ENCODE measurements around the gene IRX2.

IRX2 gene

DNA sequence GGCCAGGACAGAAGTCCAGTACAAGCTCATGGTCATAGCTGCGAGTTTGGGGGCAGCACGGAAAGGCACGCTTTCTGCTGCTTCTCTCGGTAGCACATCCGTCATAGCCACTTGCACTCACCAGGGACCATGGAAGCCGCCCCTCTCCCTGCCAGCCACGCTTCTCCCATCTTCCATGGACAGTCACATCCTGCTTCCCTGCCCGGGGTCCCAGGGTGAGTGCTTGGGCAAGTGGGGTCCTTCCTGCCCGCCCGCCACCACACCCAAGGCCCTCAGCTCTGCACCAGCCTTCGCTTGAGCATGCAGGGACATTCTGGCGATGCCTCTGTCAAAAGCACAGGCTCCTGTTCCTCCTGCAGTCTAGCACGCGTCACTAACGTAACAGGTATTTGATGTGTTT, 13.1 kb upstream of the IRX2 start:
- POLR2A ChIA-PET = no interaction called here
- CTCF ChIA-PET = interaction anchor here (0.6 kb wide), 1 partner anchor 33 kb away, joined by 3 read pairs; no protein-coding TSS in a partner anchor

GRCh38 chr5:2763533-2763794, 12.0 kb upstream of the IRX2 start:
- H3K4me3 ChIP-seq (ENCODE audit: low read depth, low read length) = no peak overlapping the region
- POLR2A ChIA-PET = no interaction called here
- CTCF ChIA-PET = no interaction called here
- TF ChIP-seq, protein P1, sequence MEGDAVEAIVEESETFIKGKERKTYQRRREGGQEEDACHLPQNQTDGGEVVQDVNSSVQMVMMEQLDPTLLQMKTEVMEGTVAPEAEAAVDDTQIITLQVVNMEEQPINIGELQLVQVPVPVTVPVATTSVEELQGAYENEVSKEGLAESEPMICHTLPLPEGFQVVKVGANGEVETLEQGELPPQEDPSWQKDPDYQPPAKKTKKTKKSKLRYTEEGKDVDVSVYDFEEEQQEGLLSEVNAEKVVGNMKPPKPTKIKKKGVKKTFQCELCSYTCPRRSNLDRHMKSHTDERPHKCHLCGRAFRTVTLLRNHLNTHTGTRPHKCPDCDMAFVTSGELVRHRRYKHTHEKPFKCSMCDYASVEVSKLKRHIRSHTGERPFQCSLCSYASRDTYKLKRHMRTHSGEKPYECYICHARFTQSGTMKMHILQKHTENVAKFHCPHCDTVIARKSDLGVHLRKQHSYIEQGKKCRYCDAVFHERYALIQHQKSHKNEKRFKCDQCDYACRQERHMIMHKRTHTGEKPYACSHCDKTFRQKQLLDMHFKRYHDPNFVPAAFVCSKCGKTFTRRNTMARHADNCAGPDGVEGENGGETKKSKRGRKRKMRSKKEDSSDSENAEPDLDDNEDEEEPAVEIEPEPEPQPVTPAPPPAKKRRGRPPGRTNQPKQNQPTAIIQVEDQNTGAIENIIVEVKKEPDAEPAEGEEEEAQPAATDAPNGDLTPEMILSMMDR (IDR thresholded peaks at IDR 0.05; ENCODE audit: insufficient read depth, low read length, missing control alignments) = no peak
- DNase-seq (ENCODE audit: low read depth, low spot score) = no peak

More for the DNA sequence above, 13.1 kb upstream of the IRX2 start:
- H3K4me3 ChIP-seq (ENCODE audit: low read depth, low read length) = no peak overlapping the region
- TF ChIP-seq, protein P1 (IDR thresholded peaks at IDR 0.05; ENCODE audit: insufficient read depth, low read length, missing control alignments) = no peak
- DNase-seq (ENCODE audit: low read depth, low spot score) = no peak

DNA sequence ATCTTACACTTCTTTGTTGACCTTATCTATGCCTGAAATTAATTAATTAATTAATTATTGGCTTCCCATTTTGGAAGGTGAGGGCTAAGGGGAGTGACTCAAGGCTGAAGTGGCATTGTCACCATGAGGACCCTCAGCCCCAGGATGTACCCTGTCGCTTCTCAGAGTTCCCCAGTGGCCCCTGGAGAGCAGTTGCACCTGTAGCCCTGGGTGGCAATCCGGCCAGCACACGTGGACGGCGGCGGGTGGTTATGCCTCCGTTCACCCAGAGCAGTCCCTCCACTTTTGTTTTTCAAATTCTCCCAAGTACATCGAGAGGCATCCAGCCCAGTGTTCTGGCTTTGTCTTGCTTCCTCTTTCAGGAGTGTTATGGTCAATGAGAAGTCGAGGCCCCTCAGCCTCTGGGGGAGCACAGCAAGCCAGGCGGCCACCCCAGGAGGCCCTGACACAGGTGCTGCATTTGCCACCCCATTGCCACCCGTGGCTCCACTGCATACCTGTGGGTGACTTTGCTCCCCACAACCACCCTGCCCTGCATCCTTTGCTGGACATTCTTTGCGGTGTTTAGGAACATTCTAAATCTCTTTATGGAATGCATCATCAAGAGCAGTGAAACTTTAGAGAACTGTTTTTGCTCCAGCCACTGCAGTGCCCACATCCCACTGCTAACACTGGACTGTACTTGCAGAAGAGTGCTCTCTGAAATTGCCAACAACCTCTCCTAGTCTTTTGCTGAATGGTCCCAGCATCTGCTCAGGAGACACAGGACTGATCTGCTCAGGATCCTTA, 11.5 kb upstream of the IRX2 start:
- no peak overlapping the region for H3K4me3 ChIP-seq (ENCODE audit: low read depth, low read length)
- ChIA-PET CTCF (no interaction called here), POLR2A (no interaction called here)
- TF ChIP-seq, protein P1 (IDR thresholded peaks at IDR 0.05; ENCODE audit: insufficient read depth, low read length, missing control alignments) = no peak
- DNase-seq (ENCODE audit: low read depth, low spot score) = no peak

- POLR2A ChIA-PET = no interaction called here
These were observed 10.5 kb upstream of the IRX2 start for GRCh38 chr5:2761921-2762488.

GRCh38 chr5:2759696-2760461, 8.4 kb upstream of the IRX2 start:
- no peak overlapping the region for H3K4me3 ChIP-seq (ENCODE audit: low read depth, low read length)
- ChIA-PET CTCF (no interaction called here), POLR2A (no interaction called here)
- TF ChIP-seq, protein P1 (IDR thresholded peaks at IDR 0.05; ENCODE audit: insufficient read depth, low read length, missing control alignments) = no peak
- no peak for DNase-seq (ENCODE audit: low read depth, low spot score)

More at GRCh38 chr5:2761921-2762488, 10.5 kb upstream of the IRX2 start:
- H3K4me3 ChIP-seq (ENCODE audit: low read depth, low read length) = no peak overlapping the region
- CTCF ChIA-PET = no interaction called here
- DNase-seq (ENCODE audit: low read depth, low spot score) = no peak
- TF ChIP-seq, protein P1 (IDR thresholded peaks at IDR 0.05; ENCODE audit: insufficient read depth, low read length, missing control alignments) = no peak

- TF ChIP-seq, protein P1 (IDR thresholded peaks at IDR 0.05; ENCODE audit: insufficient read depth, low read length, missing control alignments) = no peak
- H3K4me3 ChIP-seq (ENCODE audit: low read depth, low read length) = no peak overlapping the region
- ChIA-PET POLR2A (no interaction called here), CTCF (no interaction called here)
- no peak for DNase-seq (ENCODE audit: low read depth, low spot score)
These were observed 7.6 kb upstream of the IRX2 start for GRCh38 chr5:2759091-2759490.

Measured in AG04449 (cell line).